Measurements from ENCODE around the gene KRTAP20-1.

Gene KRTAP20-1

GRCh38 chr21:30616125-30616524 is at the start of gene KRTAP20-1:
KRTAP20-1 (plus strand) TSS chr21:30616425; CDS start chr21:30616455, 30 bp downstream.
- DNase-seq: no peak

DNA sequence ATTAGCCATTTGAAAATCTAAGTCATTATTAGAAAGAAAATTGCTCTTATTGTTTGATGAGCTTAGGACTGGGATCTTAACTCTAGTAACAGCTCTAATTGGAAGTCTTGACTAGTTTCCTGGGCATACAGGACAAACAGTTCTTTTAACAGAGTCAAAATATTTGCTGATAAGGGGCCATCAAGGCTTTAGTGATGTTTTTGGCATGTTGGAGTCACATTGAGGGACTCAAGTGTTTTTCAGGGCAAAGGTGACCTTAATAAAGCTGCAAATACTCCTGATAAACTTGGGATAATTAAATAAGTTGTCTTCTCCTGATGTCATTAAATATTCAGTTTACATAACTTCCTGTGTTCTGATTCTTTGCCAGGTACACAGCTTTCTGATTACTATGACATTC is 48.6 kb upstream of the KRTAP20-1 start:
- no peak for DNase-seq

DNA sequence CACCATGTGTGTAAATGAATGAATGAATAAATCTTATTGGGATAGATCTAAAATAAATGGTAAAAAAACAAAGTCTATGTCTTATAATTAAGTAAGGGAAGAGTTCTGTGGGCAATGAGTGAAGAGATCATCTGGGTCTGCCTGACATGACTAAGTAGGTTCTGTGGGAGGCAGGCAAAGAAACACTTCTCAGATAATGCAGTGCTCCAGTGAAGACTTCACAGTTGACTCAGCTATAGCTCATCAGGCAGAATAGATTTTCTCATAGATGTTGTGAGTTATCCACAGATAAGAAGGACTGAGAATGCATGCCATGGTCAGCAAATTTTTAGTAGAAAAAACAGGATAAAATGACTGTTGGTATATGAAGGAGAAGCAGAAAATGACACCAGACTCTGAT is 38.5 kb upstream of the KRTAP20-1 start:
- no peak for DNase-seq

- DNase-seq: no peak
These were observed 36.9 kb upstream of the KRTAP20-1 start for GRCh38 chr21:30579346-30579745.

DNA sequence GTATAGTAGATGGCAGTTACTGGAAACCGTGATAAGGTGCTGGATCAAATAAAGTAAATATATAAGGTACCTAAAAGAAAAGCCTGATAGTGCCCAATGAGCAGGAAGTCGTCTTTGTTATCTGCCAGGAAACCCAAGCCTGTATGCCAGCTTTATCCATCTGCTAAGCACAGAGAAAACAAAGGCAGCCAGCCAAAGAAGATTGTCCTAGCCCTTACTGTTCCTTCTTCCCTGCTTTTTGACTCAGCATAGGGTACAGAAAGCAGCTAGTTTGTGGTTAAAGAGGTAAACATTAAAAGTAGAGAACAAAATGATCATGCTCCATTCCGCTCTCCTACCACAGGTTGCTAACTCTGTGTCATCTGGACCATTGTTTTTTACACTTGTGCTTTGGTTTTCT is 36.1 kb upstream of the KRTAP20-1 start:
- no peak for DNase-seq

GRCh38 chr21:30582870-30583269 is 33.4 kb upstream of the KRTAP20-1 start:
- no peak for DNase-seq

- no peak for DNase-seq
These were observed 25.9 kb upstream of the KRTAP20-1 start, which contains the start of gene KRTAP22-2 for GRCh38 chr21:30590297-30590696. KRTAP22-2 (minus strand) TSS chr21:30590397.

- no peak for DNase-seq
These were observed 24.1 kb upstream of the KRTAP20-1 start, which contains the start of gene KRTAP6-3 for GRCh38 chr21:30592140-30592539. KRTAP6-3 (plus strand) TSS chr21:30592440; CDS start chr21:30592446, 6 bp downstream.

GRCh38 chr21:30598802-30599201 is 17.4 kb upstream of the KRTAP20-1 start, which contains the start of gene KRTAP6-2:
KRTAP6-2 (minus strand) TSS chr21:30598902; CDS start chr21:30598874, 28 bp downstream.
- DNase-seq: no peak

DNA sequence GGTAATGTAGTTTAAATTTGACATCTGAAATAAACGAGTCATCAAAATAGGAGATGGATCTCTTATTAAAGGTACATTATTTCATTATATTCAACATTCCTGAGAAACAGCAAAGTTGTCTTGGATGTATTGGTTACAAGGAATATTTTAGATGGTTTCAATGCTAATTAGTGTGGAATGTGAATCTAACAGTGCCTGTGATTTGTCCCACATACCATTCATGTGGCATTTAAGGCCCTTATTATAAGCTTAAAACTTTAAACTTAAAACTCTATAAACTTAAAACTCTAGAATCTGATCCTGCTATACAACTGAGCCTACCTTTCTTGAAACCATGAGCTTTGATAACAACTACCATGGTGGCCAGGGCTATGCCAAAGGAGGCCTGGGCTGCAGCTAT is 15.4 kb upstream of the KRTAP20-1 start, which contains the start of gene KRTAP22-1:
Gene KRTAP22-1 (plus strand): TSS at position 301 of the 400 bp plus-strand sequence.
- DNase-seq: no peak

DNA sequence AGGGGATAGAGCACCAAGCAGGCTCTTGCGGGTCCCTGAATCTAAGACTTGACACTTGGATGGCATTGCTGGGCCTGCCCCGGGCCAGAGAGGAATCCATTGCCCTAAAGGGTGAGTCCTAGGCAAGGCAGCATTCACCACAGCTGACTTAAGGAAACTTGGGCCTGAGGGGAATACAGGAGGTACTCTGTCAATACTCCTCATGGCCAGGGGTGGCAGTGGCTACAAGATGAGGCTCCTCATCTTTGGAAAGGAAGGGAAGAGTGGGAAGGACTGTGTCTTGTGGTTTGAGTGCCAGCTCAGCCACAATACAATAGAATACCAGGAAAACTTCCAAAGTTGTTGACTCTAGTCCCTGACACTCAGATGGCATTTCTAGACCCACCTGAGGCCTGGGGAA is 10.3 kb upstream of the KRTAP20-1 start:
- no peak for DNase-seq

DNA sequence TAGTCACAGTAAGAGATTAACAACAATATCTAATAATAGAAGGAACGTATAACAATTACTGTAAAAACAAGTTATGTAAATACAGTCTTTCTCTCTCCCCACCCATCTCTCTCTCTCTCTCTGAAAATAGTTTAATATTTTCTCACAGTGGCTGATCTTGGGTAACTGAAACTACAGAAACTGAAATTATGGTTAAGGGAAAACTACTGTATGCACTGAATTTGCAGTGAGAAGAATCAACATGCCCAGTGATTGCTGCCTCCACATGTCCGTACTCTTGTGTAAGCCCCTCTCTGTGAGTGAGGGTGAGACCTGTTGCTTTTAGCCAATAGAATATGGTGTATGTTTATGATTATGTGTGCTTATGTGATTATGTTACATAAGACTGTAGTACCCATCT is 4.1 kb upstream of the KRTAP20-1 start:
- DNase-seq: no peak

DNA sequence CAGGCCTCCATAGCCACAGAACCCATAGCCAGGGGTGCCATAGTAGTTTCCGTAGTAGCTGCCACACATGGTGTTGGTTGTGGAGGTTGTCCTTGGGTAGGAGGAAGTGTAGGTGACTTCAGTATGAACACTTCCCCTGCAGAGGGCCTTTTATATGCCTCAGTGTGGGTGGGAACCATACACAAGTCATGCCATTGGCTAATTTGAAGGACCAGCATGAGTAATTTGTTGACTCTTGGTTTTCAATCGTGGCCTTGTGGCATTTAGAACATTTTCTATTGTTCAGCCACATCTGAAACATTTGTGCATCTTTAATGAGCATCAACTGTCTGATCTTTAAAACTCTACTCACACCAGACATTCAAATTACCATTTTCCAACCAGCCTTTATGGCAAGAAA is 2.4 kb upstream of the KRTAP20-1 start, which contains the start of gene KRTAP6-1:
Gene KRTAP6-1 (minus strand): TSS at position 95 of the 400 bp plus-strand sequence. CDS start 26 bp downstream, at position 69.
- DNase-seq: no peak

GRCh38 chr21:30615199-30615598 is 1.0 kb upstream of the KRTAP20-1 start:
- DNase-seq: no peak

- DNase-seq: no peak
These were observed 3.9 kb downstream of the KRTAP20-1 start for GRCh38 chr21:30620080-30620479.

GRCh38 chr21:30620522-30620921 is 4.3 kb downstream of the KRTAP20-1 start, which contains the start of gene KRTAP20-4:
KRTAP20-4 (plus strand) TSS chr21:30620627.
- DNase-seq: no peak

GRCh38 chr21:30623362-30623761 is 7.1 kb downstream of the KRTAP20-1 start:
- DNase-seq: no peak

GRCh38 chr21:30625449-30626165 is 9.4 kb downstream of the KRTAP20-1 start:
- no peak for DNase-seq

- no peak for DNase-seq
These were observed 11.9 kb downstream of the KRTAP20-1 start for GRCh38 chr21:30628109-30628508.

DNA sequence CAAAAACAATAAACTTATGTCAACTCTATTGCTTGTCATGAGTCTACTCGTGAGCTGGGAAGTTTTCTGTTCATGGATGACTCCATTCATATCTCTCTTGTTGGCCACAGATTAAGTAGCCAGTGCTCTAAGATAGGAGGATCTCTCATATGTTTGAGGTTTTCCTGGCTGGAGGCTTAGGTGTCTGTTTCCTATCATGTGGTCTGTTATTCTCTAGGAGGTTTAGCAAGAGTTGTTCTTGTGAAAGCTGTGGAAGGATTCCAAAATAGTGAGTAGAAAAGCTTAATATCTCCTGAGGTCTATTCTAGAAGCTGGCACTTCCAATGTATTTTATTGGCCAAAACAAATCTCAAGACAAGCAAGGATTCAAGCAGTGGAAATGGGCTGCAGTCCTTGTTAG is 13.0 kb downstream of the KRTAP20-1 start:
- DNase-seq: no peak

GRCh38 chr21:30634906-30635305 is 18.7 kb downstream of the KRTAP20-1 start, which contains the start of gene KRTAP20-2:
KRTAP20-2 (plus strand) TSS chr21:30635206; CDS start chr21:30635264, 58 bp downstream.
- DNase-seq: no peak

- DNase-seq: no peak
These were observed 22.5 kb downstream of the KRTAP20-1 start for GRCh38 chr21:30638686-30639085.

GRCh38 chr21:30642564-30642963 is 26.3 kb downstream of the KRTAP20-1 start, which contains the start of gene KRTAP20-3:
KRTAP20-3 (plus strand) TSS chr21:30642864.
- no peak for DNase-seq

- DNase-seq: no peak
These were observed 30.7 kb downstream of the KRTAP20-1 start for GRCh38 chr21:30646904-30647414.
